Neural cell (in vitro differentiated cells): Measurements from ENCODE around the gene HEATR9. TPM values are rescaled to one million over a fixed set of nuclear protein-coding genes. Genes with fewer than 3 reads are reported as not detected.

Experiments used
- H2AFZ ChIP-seq: fragments of 200-600, 300-800 bp; sonication (generic), shearing (Covaris generic); 2 replicates; pipeline ENCODE4 v1.6.0; 2014; ENCODE audit warnings: low read depth, mild to moderate bottlenecking, antibody characterized with exemption, low read length, moderate library complexity
- H3F3A ChIP-seq: fragments of 200-600 bp; shearing (Covaris generic); 2 replicates; pipeline ENCODE4 v1.6.1; 2016; ENCODE audit warnings: mild to moderate bottlenecking, moderate library complexity, mixed read lengths, antibody characterized with exemption, low read length; ENCODE audit not compliant: insufficient read depth, poor library complexity, severe bottlenecking
- H3K27ac ChIP-seq: fragments of 200-600, 300-800 bp; sonication (generic), shearing (Covaris generic); 2 replicates; pipeline ENCODE4 v1.5.1; 2014; ENCODE audit warnings: mild to moderate bottlenecking, low read length, moderate library complexity
- H3K27me3 ChIP-seq: fragments of 300-800, 200-600 bp; sonication (generic), shearing (Covaris generic); 2 replicates; pipeline ENCODE4 v1.6.0; 2014; ENCODE audit warnings: mild to moderate bottlenecking, low read depth, low read length, moderate library complexity; ENCODE audit not compliant: insufficient read depth
- H3K36me3 ChIP-seq: fragments of 300-800, 200-600 bp; sonication (generic), shearing (Covaris generic); 2 replicates; pipeline ENCODE4 v1.5.1; 2014; ENCODE audit warnings: mild to moderate bottlenecking, antibody characterized with exemption, low read length, moderate library complexity; ENCODE audit not compliant: insufficient read depth
- H3K4me2 ChIP-seq: fragments of 300-800, 200-600 bp; sonication (generic), shearing (Covaris generic); 2 replicates; pipeline ENCODE4 v1.6.0; 2014; ENCODE audit warnings: mild to moderate bottlenecking, low read length
- H3K4me3 ChIP-seq: fragments of 300-800, 200-600 bp; sonication (generic), shearing (Covaris generic); 2 replicates; pipeline ENCODE4 v1.5.1; 2014; ENCODE audit warnings: mild to moderate bottlenecking, low read length, moderate library complexity
- H3K79me2 ChIP-seq: fragments of 200-600 bp; shearing (Covaris generic); replicated peaks from 2 replicates; pipeline ENCODE4 v1.6.0; 2014; ENCODE audit warnings: mild to moderate bottlenecking, low read length, moderate library complexity; ENCODE audit not compliant: insufficient read depth
- H3K9ac ChIP-seq: fragments of 300-800, 200-600 bp; sonication (generic), shearing (Covaris generic); 2 replicates; pipeline ENCODE4 v1.6.1; 2016; ENCODE audit warnings: mild to moderate bottlenecking, low read length, mixed read lengths
- H3K9me2 ChIP-seq: fragments of 200-600 bp; shearing (Covaris generic); 2 replicates; pipeline ENCODE4 v1.6.1; 2016; ENCODE audit warnings: mild to moderate bottlenecking, low read length, mixed read lengths; ENCODE audit not compliant: insufficient read depth
- H3K9me3 ChIP-seq: fragments of 200-600, 300-800 bp; sonication (generic), shearing (Covaris generic); 2 replicates; pipeline ENCODE4 v1.6.1; 2016; ENCODE audit warnings: mild to moderate bottlenecking, mixed run types, low read length, moderate library complexity, mixed read lengths
- H4K20me1 ChIP-seq: fragments of 200-600 bp; shearing (Covaris generic); 2 replicates; pipeline ENCODE4 v1.6.1; 2016; ENCODE audit warnings: mild to moderate bottlenecking, mixed run types; ENCODE audit not compliant: insufficient read depth
- EP300 ChIP-seq: fragments of 450-650 bp; conservative IDR thresholded peaks from 2 replicates; pipeline ENCODE4 v1.6.1; 2014; ENCODE audit warnings: antibody characterized with exemption, mild to moderate bottlenecking, moderate library complexity; ENCODE audit not compliant: poor library complexity, severe bottlenecking
- EZH2 ChIP-seq: fragments of 200-600, 300-800 bp; shearing (Covaris generic), sonication (generic); IDR thresholded peaks from 2 replicates; pipeline ENCODE4 v1.6.1; 2014; ENCODE audit warnings: antibody characterized with exemption, low read length, borderline replicate concordance, mild to moderate bottlenecking; ENCODE audit not compliant: insufficient read depth, poor library complexity, severe bottlenecking
- MXI1 ChIP-seq: fragments of 450-650 bp; conservative IDR thresholded peaks from 2 replicates; pipeline ENCODE4 v1.6.1; 2014; ENCODE audit warnings: antibody characterized with exemption, mild to moderate bottlenecking; ENCODE audit not compliant: poor library complexity, severe bottlenecking
- POLR2AphosphoS5 ChIP-seq: IDR thresholded peaks from 2 replicates; pipeline ENCODE4 v1.6.1; 2012
- RAD21 ChIP-seq: fragments of 450-650 bp; conservative IDR thresholded peaks from 2 replicates; pipeline ENCODE4 v1.6.1; 2014; ENCODE audit warnings: antibody characterized with exemption, mild to moderate bottlenecking, moderate library complexity
- REST ChIP-seq: IDR thresholded peaks from 2 replicates; pipeline ENCODE4 v1.6.1; 2012; ENCODE audit warnings: borderline replicate concordance
- SMC3 ChIP-seq: fragments of 450-650 bp; conservative IDR thresholded peaks from 2 replicates; pipeline ENCODE4 v1.6.1; 2014; ENCODE audit warnings: antibody characterized with exemption, mild to moderate bottlenecking, moderate library complexity; ENCODE audit not compliant: poor library complexity
- TAF1 ChIP-seq: IDR thresholded peaks from 2 replicates; pipeline ENCODE4 v1.6.1; 2012; ENCODE audit warnings: low read depth
- polyA plus RNA-seq: library from polyadenylated mRNA; depleted of rRNA; stranded (reverse); fragments of >200 nt; gene quantifications from 2 replicates; pipeline ENCODE4 v1.2.3, GENCODE V29; 2014
- TF ChIP-seq, protein P1 (sequence below): fragments of 450-650 bp; IDR thresholded peaks from 2 replicates; pipeline ENCODE4 v1.5.1; 2014; ENCODE audit warnings: antibody characterized with exemption, mild to moderate bottlenecking, moderate library complexity; ENCODE audit not compliant: poor library complexity, severe bottlenecking

The HEATR9 gene
- polyA plus RNA-seq, 1 donor from 2014 or later: not detected

GRCh38 chr17:35841505-35841904, 27.2 kb downstream of the HEATR9 start:
- H3K4me2 ChIP-seq: no peak overlapping the region

DNA sequence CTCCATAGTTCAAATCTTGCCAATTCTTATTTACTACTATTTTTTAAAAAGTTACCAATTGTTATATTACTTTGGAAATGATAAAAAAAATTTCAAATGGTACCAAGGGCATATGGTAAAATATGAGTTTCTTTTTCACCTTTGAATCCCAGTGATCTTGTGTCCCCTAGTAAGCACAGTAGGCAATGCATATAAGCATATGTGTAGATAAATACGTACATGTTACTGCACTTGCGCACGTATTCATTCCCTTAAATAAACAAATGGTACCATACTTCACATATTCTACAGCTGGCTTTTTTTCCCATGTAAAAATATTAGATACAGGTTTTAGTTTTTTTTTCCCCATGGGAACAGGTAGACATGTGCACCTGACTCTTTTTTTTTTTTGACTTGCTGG, 27.6 kb downstream of the HEATR9 start:
- no peaks in the 10 kb centered on the region for H3K79me2 ChIP-seq
- TF ChIP-seq, protein P1, sequence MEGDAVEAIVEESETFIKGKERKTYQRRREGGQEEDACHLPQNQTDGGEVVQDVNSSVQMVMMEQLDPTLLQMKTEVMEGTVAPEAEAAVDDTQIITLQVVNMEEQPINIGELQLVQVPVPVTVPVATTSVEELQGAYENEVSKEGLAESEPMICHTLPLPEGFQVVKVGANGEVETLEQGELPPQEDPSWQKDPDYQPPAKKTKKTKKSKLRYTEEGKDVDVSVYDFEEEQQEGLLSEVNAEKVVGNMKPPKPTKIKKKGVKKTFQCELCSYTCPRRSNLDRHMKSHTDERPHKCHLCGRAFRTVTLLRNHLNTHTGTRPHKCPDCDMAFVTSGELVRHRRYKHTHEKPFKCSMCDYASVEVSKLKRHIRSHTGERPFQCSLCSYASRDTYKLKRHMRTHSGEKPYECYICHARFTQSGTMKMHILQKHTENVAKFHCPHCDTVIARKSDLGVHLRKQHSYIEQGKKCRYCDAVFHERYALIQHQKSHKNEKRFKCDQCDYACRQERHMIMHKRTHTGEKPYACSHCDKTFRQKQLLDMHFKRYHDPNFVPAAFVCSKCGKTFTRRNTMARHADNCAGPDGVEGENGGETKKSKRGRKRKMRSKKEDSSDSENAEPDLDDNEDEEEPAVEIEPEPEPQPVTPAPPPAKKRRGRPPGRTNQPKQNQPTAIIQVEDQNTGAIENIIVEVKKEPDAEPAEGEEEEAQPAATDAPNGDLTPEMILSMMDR: no peak
- TF ChIP-seq MXI1 (no peak), RAD21 (no peak), SMC3 (no peak), EP300 (no peak), EZH2 (no peak), POLR2AphosphoS5 (no peak), TAF1 (no peak)

More at GRCh38 chr17:35841505-35841904, 27.2 kb downstream of the HEATR9 start:
- H3K79me2 ChIP-seq: no peaks in the 10 kb centered on the region
- H3K27ac ChIP-seq: no peak overlapping the region
- H3K4me3 ChIP-seq: no peak overlapping the region
- TF ChIP-seq SMC3 (no peak), EZH2 (no peak), REST (no peak), TAF1 (no peak), RAD21 (no peak), MXI1 (no peak), POLR2AphosphoS5 (no peak), EP300 (no peak)
- TF ChIP-seq, protein P1: no peak
- peaks cover 10% of the 10 kb centered on the region for H3K36me3 ChIP-seq
- no peaks in the 10 kb centered on the region for H3K9me2 ChIP-seq
- no peaks in the 10 kb centered on the region for H3K9me3 ChIP-seq
- H3K27me3 ChIP-seq: no peaks in the 10 kb centered on the region
- H3F3A ChIP-seq: no peaks in the 10 kb centered on the region
- no peaks in the 10 kb centered on the region for H4K20me1 ChIP-seq
- H2AFZ ChIP-seq: no peak overlapping the region
- H3K9ac ChIP-seq: no peak overlapping the region

More for the DNA sequence above, 27.6 kb downstream of the HEATR9 start:
- Histone ChIP-seq H3K4me3 (no peak overlapping the region), H3K9ac (no peak overlapping the region), H3K36me3 (peaks cover 10% of the 10 kb centered on the region), H3K27ac (no peak overlapping the region), H4K20me1 (no peaks in the 10 kb centered on the region), H2AFZ (no peak overlapping the region), H3K9me3 (no peaks in the 10 kb centered on the region), H3K27me3 (no peaks in the 10 kb centered on the region), H3F3A (no peaks in the 10 kb centered on the region), H3K4me2 (no peak overlapping the region), H3K9me2 (no peaks in the 10 kb centered on the region)
